COLO829 (cell line): Measurements from ENCODE around the gene TMEM263.
"Not testable (repeated sequence)": the region's sequence is repeated elsewhere in the genome, so short reads cannot be mapped to it uniquely, and the experiment has no call there.

ENCODE experiments used
- DNase-seq: peaks from one replicate; pipeline ENCODE4 v3.0.0; 2012; ENCODE audit warnings: low spot score

TMEM263 gene

DNA sequence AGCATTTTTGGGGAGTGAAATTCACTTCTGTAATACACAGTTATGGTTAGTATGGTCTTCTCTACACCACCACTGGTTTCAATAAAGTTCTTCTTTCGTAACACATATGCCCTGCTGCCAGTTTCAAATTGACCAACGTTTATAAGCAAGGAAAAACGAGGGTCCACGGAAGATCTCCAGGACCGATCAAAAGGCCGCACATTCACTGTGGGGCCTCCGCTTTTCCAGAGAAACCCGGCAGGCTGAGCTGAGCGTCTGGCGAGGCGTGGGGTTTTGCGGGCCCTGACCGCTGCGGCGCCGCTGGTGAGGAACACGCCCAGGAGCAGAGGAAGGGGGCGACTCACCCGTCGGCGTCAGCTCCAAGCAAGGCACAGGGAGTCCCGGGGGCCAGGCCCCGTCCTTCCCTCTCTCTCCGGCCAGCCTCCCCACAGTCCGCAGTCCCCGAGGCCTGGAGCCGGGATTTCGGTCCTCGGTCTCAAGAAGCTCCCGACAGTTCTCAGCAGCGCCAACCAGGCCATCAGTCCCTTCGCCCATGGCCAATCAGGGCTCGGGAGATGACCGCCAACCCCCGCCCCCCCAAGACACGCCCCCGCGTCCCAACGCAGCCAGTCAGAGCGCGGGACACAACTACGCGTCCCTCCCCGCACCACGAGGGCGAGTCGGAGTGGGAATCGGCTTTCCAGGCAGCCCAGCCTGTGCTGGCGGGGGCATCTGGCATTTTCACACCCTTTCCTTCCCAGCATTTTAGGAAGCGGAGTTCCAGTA lies 31.1 kb downstream of the TMEM263 start, which contains the start of gene MTERF2:
Gene MTERF2, minus strand, starts transcription at position 522 of the 765 bp plus-strand sequence. CDS start 8,432 bp downstream, outside the sequence.
- DNase-seq, result peak; percentile 97

DNA sequence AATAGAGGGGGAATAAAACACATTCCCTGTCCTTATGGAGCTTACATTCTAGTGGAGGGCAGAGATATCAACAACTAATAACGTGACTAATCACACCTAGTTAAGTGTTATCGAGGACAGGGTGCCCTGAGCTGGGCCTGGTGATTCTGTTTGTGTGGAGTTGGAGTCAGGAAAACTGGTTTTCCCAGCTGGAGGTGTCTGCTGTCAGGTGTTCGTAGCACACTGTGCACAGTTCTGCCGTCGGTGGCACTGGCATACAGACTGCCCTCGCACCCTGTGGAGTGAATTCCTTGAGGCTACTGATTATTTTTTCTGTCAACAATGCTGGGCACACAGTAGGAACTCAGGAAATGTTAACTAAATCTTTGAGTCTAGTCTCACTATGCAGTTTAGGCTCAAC lies 32.1 kb downstream of the TMEM263 start:
- DNase-seq, result no peak

GRCh38 chr12:106994579-106995220 lies 39.0 kb downstream of the TMEM263 start:
- no peak for DNase-seq

DNA sequence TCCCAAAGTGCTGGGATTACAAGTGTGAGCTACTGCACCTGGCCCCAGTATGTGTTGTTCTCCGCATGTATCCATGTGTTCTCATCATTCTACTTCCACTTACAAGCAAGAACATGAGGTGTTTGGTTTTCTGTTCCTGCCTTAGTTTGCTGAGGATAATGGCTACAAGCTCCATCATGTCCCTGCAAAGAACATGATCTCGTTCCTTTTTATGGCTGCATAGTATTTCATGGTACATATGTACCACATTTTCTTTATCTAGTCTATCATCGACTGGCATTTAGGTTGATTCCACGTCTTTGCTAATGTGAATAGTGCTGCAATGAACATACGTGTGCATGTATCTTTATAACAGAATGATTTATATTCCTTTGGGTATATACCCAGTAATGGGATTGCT lies 40.4 kb downstream of the TMEM263 start:
- DNase-seq, result not testable (repeated sequence)

DNA sequence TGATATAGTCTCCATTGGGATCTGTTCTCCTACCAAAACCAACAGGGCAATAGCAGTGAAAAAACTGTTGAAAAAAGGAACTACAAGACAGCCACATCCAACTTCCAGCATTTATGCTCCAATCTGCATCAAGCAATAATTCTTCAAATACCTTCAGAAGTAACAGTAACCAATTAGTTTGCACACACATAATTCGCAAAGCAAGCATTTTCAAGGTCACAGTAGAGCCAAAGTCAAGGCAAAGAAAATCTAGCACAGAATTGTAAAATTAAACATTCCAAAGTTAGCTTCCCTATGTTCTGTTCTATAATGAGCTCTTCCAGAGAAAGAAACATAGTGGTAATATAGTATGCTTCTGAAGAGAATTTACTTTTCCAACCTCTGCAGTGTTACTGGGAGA lies 42.2 kb downstream of the TMEM263 start:
- no peak for DNase-seq

DNA sequence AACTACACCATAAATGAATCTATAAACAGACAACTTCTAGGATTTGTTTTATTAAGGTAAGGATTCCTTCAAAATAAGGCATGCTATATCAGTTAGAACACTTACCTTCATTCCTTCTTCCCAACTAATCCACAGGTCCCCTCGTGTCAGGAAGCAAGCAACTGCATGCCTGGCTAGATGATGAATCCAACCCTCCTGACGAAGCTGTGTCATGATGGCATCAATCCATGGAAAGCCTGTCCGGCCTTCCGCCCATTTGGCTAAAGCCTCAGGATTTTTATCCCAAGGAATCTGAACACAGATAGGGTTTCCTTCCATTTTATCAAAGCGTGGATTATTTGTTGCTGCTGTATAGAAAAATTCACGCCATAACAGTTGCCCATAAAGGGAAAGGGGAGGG lies 43.7 kb downstream of the TMEM263 start:
- no peak for DNase-seq

GRCh38 chr12:107002665-107003064 lies 47.0 kb downstream of the TMEM263 start:
- not testable (repeated sequence) for DNase-seq

GRCh38 chr12:107007411-107007810 lies 51.7 kb downstream of the TMEM263 start:
- DNase-seq, result no peak

GRCh38 chr12:107011519-107011918 lies 55.8 kb downstream of the TMEM263 start:
- no peak for DNase-seq

DNA sequence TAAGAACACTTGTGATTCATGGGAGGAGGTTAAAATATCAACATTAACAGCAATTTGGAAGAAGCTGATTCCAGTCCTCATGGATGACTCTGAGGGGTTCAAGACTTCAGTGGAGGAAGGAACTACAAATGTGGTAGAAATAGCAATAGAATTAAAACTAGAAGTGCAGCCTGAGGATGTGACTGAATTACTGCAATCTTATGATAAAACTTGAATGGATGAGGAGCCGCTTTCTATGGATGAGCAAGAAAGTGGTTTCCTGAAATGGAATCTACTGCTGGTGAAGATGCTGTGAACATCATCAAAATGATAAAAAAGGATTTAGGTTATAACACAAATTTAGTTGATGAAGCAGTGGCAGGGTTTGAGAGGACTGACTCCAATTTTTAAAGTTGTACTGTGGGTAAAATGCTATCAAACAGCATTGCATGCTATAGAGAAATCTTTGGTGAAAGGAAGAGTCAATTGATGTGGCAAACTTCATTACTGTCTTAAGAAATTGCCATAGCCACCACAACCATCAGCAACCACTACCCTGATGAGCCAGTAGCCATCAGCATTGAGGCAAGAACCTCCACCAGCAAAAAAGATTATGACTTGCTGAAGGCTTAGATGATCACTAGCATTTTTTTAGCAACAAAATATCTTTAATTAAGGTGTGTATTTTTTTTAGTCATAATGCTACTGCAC lies 57.2 kb downstream of the TMEM263 start:
- DNase-seq, result no peak

- DNase-seq, result no peak
Measured at GRCh38 chr12:107014055-107014454, 58.3 kb downstream of the TMEM263 start.

GRCh38 chr12:107017042-107017441 lies 61.3 kb downstream of the TMEM263 start:
- DNase-seq, result no peak

DNA sequence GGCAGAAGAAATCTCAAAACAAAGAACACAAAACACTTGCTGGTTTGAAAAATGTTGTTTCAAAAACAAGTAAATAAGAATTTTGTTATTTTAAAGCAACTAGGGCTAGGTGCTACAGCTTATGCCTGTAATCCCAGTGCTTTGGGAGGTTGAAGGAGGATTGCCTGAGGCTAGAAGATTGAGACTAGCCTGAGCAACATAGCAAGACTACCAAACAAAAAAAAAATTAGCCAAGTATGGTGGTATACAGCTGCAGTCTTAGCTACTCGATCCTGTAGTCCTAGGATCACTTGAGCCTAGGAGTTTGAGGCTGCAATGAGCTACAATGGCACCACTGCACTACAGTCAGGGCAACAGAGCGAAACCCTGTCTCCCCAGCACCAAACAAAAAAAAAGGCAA lies 63.8 kb downstream of the TMEM263 start:
- no peak for DNase-seq
